PC-3 (cell line): ENCODE measurements around the gene SERINC4.

Source experiments
- EZH2 ChIP-seq: fragments of 300-600 bp; sonication (generic); IDR thresholded peaks from one replicate; pipeline ENCODE4 v1.6.1; 2017; ENCODE audit warnings: antibody characterized with exemption, mild to moderate bottlenecking, low read length; ENCODE audit not compliant: unreplicated experiment
- EZH2phosphoT487 ChIP-seq: fragments of 300-600 bp; sonication (generic); IDR thresholded peaks from 2 replicates; pipeline ENCODE4 v1.6.1; 2018; ENCODE audit warnings: mild to moderate bottlenecking, antibody characterized with exemption, low read length, borderline replicate concordance
- TF ChIP-seq, protein P1 (sequence below): fragments of 300-600 bp; sonication (generic); conservative IDR thresholded peaks from 2 replicates; pipeline ENCODE4 v1.5.1; 2017; ENCODE audit warnings: antibody characterized with exemption, low read depth, mild to moderate bottlenecking, low read length

DNA sequence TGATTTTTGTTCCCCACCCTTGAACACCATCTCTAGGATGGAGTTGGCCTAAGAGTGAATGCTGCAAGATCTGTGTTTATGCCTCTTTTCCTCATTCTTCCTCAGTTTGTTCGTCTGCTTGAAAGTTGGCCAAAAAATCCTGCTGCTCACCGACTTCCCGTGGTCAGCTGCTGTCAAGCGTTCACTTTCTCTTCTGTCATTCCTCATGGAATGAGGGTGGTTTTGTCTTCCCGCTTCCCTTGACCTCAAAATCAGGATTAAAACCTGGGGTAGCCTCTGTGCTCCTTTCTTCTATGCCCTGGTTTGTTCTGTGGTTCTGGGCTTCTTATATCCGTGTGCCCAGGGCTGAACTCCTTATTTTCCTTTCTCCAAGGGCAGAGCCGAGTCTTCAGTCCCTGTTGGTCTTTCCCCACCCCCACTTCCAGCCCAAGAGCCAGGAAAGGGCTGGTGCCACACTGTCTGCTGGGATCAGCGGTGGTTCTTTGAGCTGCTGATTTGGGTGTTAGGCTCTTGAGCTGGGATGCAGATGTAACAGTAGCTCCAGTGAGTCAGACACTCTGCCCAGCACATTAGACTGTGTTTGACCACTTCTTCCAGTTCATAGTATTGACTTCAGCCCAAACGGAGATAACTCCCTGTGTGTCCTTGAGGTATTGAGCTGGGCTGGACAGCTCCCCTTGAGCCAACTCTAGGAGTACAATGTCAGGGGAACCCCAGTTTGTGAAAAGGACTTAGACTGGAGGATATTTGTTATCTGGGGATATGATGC lies 5.6 kb downstream of the SERINC4 start:
- TF ChIP-seq EZH2 (no peak), EZH2phosphoT487 (no peak)
- TF ChIP-seq, protein P1, sequence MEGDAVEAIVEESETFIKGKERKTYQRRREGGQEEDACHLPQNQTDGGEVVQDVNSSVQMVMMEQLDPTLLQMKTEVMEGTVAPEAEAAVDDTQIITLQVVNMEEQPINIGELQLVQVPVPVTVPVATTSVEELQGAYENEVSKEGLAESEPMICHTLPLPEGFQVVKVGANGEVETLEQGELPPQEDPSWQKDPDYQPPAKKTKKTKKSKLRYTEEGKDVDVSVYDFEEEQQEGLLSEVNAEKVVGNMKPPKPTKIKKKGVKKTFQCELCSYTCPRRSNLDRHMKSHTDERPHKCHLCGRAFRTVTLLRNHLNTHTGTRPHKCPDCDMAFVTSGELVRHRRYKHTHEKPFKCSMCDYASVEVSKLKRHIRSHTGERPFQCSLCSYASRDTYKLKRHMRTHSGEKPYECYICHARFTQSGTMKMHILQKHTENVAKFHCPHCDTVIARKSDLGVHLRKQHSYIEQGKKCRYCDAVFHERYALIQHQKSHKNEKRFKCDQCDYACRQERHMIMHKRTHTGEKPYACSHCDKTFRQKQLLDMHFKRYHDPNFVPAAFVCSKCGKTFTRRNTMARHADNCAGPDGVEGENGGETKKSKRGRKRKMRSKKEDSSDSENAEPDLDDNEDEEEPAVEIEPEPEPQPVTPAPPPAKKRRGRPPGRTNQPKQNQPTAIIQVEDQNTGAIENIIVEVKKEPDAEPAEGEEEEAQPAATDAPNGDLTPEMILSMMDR, result no peak
